Esophagus squamous epithelium (tissue), 4 donors: Measurements from ENCODE around the gene MCUB.

Source experiments
- CTCF ChIP-seq, 6 experiments: fragments of 450-650 bp in 4 of 6; fragments of 200-600 bp in 2 of 6; sonication (generic) in 2 of 6; IDR thresholded peaks; one replicate each; pipeline ENCODE4 v1.5.1; 2016 to 2019; ENCODE audit warnings: antibody characterized with exemption in 6 of 6, mild to moderate bottlenecking in 4 of 6, moderate library complexity in 4 of 6
- POLR2A ChIP-seq, 4 donors: fragments of 450-650 bp; IDR thresholded peaks; one replicate each; pipeline ENCODE4 v1.6.1; 2017; ENCODE audit warnings: antibody characterized with exemption in 4 of 4, mild to moderate bottlenecking in 4 of 4, moderate library complexity in 3 of 4

- TF ChIP-seq CTCF (IDR thresholded peaks at IDR 0.05) (no peak), POLR2A (IDR thresholded peaks at IDR 0.05) (no peak)
Measured at GRCh38 chr4:109682875-109683274, 122.8 kb downstream of the MCUB start.
